HEK293 (cell line): ENCODE measurements around the gene MMP19.

Experiments used
- CTCF ChIA-PET: fragments of 350-600 bp; formaldehyde crosslinking; extraction: SDS; loops from one replicate; lab custom pipeline; 2021; ENCODE audit warnings: antibody characterized with exemption; lab: Yijun Ruan, JAX
- POLR2A ChIA-PET: fragments of 300-600 bp; formaldehyde crosslinking; extraction: SDS; loops from one replicate; lab custom pipeline; 2020; ENCODE audit warnings: antibody characterized with exemption, inconsistent platforms; lab: Yijun Ruan, JAX
- H3K27ac ChIP-seq: fragments of 200-500 bp; sonication (Bioruptor generic); 2 replicates; pipeline ENCODE4 v1.5.1; 2014; ENCODE audit warnings: low read depth, low read length, control low read depth, inconsistent platforms; ENCODE audit errors: extremely low read depth
- H3K36me3 ChIP-seq, 2 experiments: fragments of 200-500 bp in 1 of 2; sonication (Bioruptor generic) in 1 of 2; 1 replicate in 1 of 2; 2 replicates in 1 of 2; pipeline ENCODE4 v1.5.1; 2014 to 2017; ENCODE audit warnings: inconsistent platforms in 2 of 2, low read length in 2 of 2; ENCODE audit not compliant: control insufficient read depth in 2 of 2, insufficient read depth in 1 of 2
- H3K4me1 ChIP-seq: fragments of 200-500 bp; sonication (Bioruptor generic); 2 replicates; pipeline ENCODE4 v1.5.1; 2014; ENCODE audit warnings: mild to moderate bottlenecking, low read length, inconsistent platforms; ENCODE audit not compliant: control insufficient read depth, insufficient read depth
- H3K4me3 ChIP-seq: 2 replicates; pipeline ENCODE4 v1.5.1; 2011; ENCODE audit warnings: low read depth, mild to moderate bottlenecking, control low read depth, low read length, moderate library complexity
- H3K9me3 ChIP-seq: fragments of 200-500 bp; sonication (Bioruptor generic); 2 replicates; pipeline ENCODE4 v1.5.1; 2014; ENCODE audit warnings: low read depth, low read length, inconsistent platforms; ENCODE audit not compliant: control insufficient read depth, insufficient read depth
- EGR2 ChIP-seq: fragments of 450-650 bp; formaldehyde crosslinking; IDR thresholded peaks from 2 replicates; pipeline ENCODE4 v1.5.1; 2016; ENCODE audit warnings: low read depth, missing biosample characterization, missing genetic modification characterization
- GLIS1 ChIP-seq: fragments of 450-650 bp; formaldehyde crosslinking; IDR thresholded peaks from 2 replicates; pipeline ENCODE4 v1.5.1; 2016; ENCODE audit warnings: missing biosample characterization, missing genetic modification characterization
- HOXC10 ChIP-seq: sonication (generic); formaldehyde crosslinking; IDR thresholded peaks from 2 replicates; pipeline ENCODE4 v1.8.1; 2023; ENCODE audit warnings: mild to moderate bottlenecking, missing genetic modification reagents
- SETDB1 ChIP-seq: IDR thresholded peaks from one replicate; pipeline ENCODE4 v1.6.1; 2017; ENCODE audit warnings: mild to moderate bottlenecking, low read length, moderate library complexity, mixed read lengths; ENCODE audit not compliant: insufficient read length
- SP7 ChIP-seq: fragments of 450-650 bp; formaldehyde crosslinking; IDR thresholded peaks from 2 replicates; pipeline ENCODE4 v1.5.1; 2016; ENCODE audit warnings: missing biosample characterization, missing genetic modification characterization
- ZBTB17 ChIP-seq: fragments of 450-650 bp; formaldehyde crosslinking; IDR thresholded peaks from 2 replicates; pipeline ENCODE4 v1.5.1; 2016; ENCODE audit warnings: missing biosample characterization, missing genetic modification characterization
- ZNF169 ChIP-seq: fragments of 450-650 bp; formaldehyde crosslinking; IDR thresholded peaks from 2 replicates; pipeline ENCODE4 v1.5.1; 2016; ENCODE audit warnings: missing biosample characterization, missing genetic modification characterization
- ZNF24 ChIP-seq: fragments of 450-650 bp; formaldehyde crosslinking; IDR thresholded peaks from 2 replicates; pipeline ENCODE4 v1.5.1; 2016; ENCODE audit warnings: missing biosample characterization, missing genetic modification characterization
- ZNF266 ChIP-seq: fragments of 450-650 bp; formaldehyde crosslinking; IDR thresholded peaks from 2 replicates; pipeline ENCODE4 v1.5.1; 2016; ENCODE audit warnings: missing biosample characterization, missing genetic modification characterization, low read depth
- ZNF302 ChIP-seq: fragments of 450-650 bp; formaldehyde crosslinking; IDR thresholded peaks from 2 replicates; pipeline ENCODE4 v1.5.1; 2016; ENCODE audit warnings: missing biosample characterization, missing genetic modification characterization, low read depth
- ZNF366 ChIP-seq: fragments of 450-650 bp; formaldehyde crosslinking; conservative IDR thresholded peaks from 2 replicates; pipeline ENCODE4 v1.5.1; 2016; ENCODE audit warnings: missing biosample characterization, missing genetic modification characterization
- ZNF585B ChIP-seq: fragments of 450-650 bp; formaldehyde crosslinking; IDR thresholded peaks from 2 replicates; pipeline ENCODE4 v1.5.1; 2016; ENCODE audit warnings: missing biosample characterization, missing genetic modification characterization
- ZNF600 ChIP-seq: fragments of 450-650 bp; formaldehyde crosslinking; IDR thresholded peaks from 2 replicates; pipeline ENCODE4 v1.5.1; 2016; ENCODE audit warnings: missing biosample characterization, missing genetic modification characterization
- ZNF629 ChIP-seq: fragments of 450-650 bp; formaldehyde crosslinking; IDR thresholded peaks from 2 replicates; pipeline ENCODE4 v1.5.1; 2017; ENCODE audit warnings: missing biosample characterization, missing genetic modification characterization
- ZNF660 ChIP-seq: fragments of 450-650 bp; IDR thresholded peaks from 2 replicates; pipeline ENCODE4 v1.5.1; 2018; ENCODE audit warnings: missing biosample characterization, mild to moderate bottlenecking, missing genetic modification characterization
- ZSCAN23 ChIP-seq: fragments of 450-650 bp; formaldehyde crosslinking; IDR thresholded peaks from 2 replicates; pipeline ENCODE4 v1.5.1; 2016; ENCODE audit warnings: missing biosample characterization, missing genetic modification characterization
- TF ChIP-seq, protein P1 (sequence below): fragments of 450-650 bp; formaldehyde crosslinking; IDR thresholded peaks from 2 replicates; pipeline ENCODE4 v1.5.1; 2016; ENCODE audit warnings: missing biosample characterization, missing genetic modification characterization
- TF ChIP-seq, protein P2 (sequence below): fragments of 450-650 bp; formaldehyde crosslinking; IDR thresholded peaks from 2 replicates; pipeline ENCODE4 v1.5.1; 2016; ENCODE audit warnings: missing biosample characterization, missing genetic modification characterization
- TF ChIP-seq, protein P3 (sequence below): fragments of 450-650 bp; formaldehyde crosslinking; IDR thresholded peaks from 2 replicates; pipeline ENCODE4 v1.5.1; 2017; ENCODE audit warnings: missing biosample characterization, missing genetic modification characterization
- TF ChIP-seq, protein P4 (sequence below): fragments of 450-650 bp; formaldehyde crosslinking; IDR thresholded peaks from 2 replicates; pipeline ENCODE4 v1.5.1; 2016; ENCODE audit warnings: missing biosample characterization, missing genetic modification characterization, borderline replicate concordance

The MMP19 gene

DNA sequence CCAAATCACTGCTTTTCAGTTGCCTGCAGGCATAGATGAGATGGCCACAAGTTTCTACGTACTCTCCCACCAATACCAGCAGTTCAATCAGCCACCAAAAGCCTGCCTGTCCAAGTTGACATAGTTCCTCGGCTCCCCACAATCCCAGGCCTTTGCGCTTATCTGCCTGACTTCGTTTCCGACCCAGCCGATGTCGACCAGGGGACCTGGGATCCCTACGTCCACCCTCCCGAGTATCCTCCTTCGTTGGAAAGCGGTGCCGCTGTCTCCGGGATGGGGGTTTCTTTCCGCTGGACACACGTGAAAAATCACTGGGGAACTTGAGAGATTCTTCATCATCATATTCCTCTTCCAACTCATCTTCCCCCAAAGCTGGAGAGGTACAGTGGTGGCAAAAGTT is 14.9 kb downstream of the MMP19 start (continued):
- no peak for TF ChIP-seq ZNF24 (tag by site-specific recombination)

DNA sequence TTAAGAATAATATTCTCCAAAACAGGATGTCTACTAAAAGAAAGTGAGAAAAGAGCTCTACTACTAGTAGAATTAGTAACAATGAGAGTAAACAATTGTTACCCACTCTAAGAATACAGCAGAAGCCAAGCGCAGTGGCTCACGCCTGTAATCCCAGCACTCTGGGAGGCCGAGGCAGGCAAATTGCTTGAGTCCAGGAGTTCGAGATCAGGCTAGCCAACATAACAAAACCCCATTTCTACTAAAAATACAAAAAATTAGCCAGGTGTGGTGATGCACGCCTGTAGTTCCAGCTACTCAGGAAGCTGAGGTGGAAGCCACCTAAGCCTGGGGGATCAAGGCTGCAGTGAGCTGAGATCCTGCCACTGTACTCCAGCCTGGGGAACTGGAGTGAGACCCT is 18.0 kb downstream of the MMP19 start:
- CTCF ChIA-PET = interaction anchor here (0.5 to 2.7 kb wide), 3 partner anchors 78 to 119 kb away, joined by 3 to 13 read pairs (median 4); no protein-coding TSS in a partner anchor
- H3K4me3 ChIP-seq = no peak overlapping the region
- TF ChIP-seq ZSCAN23 (tag by site-specific recombination) (no peak), ZNF302 (tag by site-specific recombination) (no peak), GLIS1 (tag by site-specific recombination) (peak; percentile 28; the same call in 1 of the 2 replicates), ZNF600 (no peak), ZNF585B (no peak), ZBTB17 (tag by site-specific recombination) (peak; percentile 12; the same call in 1 of the 2 replicates), SETDB1 (no peak)
- TF ChIP-seq, all 188 proteins: peak for 2
- POLR2A ChIA-PET = interaction anchor here (0.7 to 1.0 kb wide), 2 partner anchors 13 to 1524 kb away, joined by 3 read pairs; no protein-coding TSS in a partner anchor
- H3K27ac ChIP-seq = no peak overlapping the region
- peaks cover 31 to 64% of the 10 kb centered on the region in 2 experiments for H3K36me3 ChIP-seq
- H3K4me1 ChIP-seq = peaks cover 9% of the 10 kb centered on the region; the same call in 1 of the 2 replicates
- H3K9me3 ChIP-seq = no peaks in the 10 kb centered on the region

DNA sequence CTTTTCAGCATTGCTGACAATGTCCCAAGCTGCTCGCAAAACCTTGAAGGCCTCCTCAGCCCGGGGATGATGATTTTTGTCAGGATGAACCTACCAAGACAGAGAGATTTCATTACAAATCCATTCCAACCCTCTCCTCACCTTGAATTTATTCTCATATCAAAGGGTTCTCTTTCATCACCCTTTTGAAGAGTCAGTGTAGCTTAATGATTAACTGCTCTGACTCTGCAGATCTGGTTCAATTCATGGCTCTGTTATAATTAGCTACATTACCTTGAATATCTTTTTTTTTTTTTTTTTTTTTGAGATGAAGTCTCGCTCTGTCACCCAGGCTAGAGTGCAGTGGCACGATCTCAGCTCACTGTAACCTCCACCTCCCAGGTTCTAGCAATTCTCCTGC is 19.3 kb downstream of the MMP19 start:
- H3K4me3 ChIP-seq = no peak overlapping the region
- no peaks in the 10 kb centered on the region for H3K9me3 ChIP-seq
- peaks cover 31 to 73% of the 10 kb centered on the region in 2 experiments for H3K36me3 ChIP-seq
- ChIA-PET POLR2A (interaction anchor here (0.6 to 1.0 kb wide), 4 partner anchors 71 to 1773 kb away, joined by 3 to 8 read pairs (median 4); partner anchors contain the start of gene RAB5B), CTCF (interaction anchor here (1.2 to 2.7 kb wide), 2 partner anchors 85 to 142 kb away, joined by 3 to 13 read pairs; a partner anchor contains a TSS)
- H3K27ac ChIP-seq = no peak overlapping the region
- no peak for TF ChIP-seq ZNF660 (tag by site-specific recombination)
- TF ChIP-seq, protein P1, sequence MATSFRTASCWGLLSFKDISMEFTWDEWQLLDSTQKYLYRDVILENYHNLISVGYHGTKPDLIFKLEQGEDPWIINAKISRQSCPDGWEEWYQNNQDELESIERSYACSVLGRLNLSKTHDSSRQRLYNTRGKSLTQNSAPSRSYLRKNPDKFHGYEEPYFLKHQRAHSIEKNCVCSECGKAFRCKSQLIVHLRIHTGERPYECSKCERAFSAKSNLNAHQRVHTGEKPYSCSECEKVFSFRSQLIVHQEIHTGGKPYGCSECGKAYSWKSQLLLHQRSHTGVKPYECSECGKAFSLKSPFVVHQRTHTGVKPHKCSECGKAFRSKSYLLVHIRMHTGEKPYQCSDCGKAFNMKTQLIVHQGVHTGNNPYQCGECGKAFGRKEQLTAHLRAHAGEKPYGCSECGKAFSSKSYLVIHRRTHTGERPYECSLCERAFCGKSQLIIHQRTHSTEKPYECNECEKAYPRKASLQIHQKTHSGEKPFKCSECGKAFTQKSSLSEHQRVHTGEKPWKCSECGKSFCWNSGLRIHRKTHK = no peak
- no peak for TF ChIP-seq ZNF629 (tag by site-specific recombination)
- TF ChIP-seq ZNF266 (tag by site-specific recombination) = no peak
- TF ChIP-seq HOXC10 (CRISPR knock-in tag) = no peak
- TF ChIP-seq, protein P2, sequence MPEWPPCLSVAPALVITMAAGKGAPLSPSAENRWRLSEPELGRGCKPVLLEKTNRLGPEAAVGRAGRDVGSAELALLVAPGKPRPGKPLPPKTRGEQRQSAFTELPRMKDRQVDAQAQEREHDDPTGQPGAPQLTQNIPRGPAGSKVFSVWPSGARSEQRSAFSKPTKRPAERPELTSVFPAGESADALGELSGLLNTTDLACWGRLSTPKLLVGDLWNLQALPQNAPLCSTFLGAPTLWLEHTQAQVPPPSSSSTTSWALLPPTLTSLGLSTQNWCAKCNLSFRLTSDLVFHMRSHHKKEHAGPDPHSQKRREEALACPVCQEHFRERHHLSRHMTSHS (tag by site-specific recombination) = no peak
- H3K4me1 ChIP-seq = peaks cover 14% of the 10 kb centered on the region

DNA sequence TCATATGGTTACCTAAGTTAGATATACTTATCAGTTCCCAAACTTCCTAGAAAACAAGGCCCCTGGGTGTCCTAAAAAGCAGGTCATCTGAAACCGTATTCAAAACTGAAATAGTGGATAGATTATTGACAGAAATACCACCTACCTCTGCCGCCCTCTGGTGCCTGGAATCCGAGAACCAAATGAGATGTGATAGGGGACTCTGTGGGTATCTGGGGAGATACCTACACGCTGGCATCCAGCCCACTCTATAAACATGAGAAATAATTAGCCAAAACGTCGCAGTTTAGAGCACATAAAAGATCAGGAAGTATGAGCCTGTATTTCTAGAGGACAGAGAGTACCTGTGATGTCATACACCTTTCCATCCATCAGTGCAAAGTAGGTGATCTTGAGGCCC is 20.5 kb downstream of the MMP19 start:
- Histone ChIP-seq H3K4me1 (peaks cover 6% of the 10 kb centered on the region; the same call in 1 of the 2 replicates), H3K4me3 (no peak overlapping the region), H3K9me3 (no peaks in the 10 kb centered on the region), H3K36me3 (peaks cover 31 to 61% of the 10 kb centered on the region in 2 experiments), H3K27ac (no peak overlapping the region)
- ChIA-PET POLR2A (no interaction called here), CTCF (interaction anchor here (0.6 to 7.0 kb wide), 5 partner anchors 13 to 118 kb away, joined by 3 to 67 read pairs (median 4); no protein-coding TSS in a partner anchor)
- TF ChIP-seq, protein P3, sequence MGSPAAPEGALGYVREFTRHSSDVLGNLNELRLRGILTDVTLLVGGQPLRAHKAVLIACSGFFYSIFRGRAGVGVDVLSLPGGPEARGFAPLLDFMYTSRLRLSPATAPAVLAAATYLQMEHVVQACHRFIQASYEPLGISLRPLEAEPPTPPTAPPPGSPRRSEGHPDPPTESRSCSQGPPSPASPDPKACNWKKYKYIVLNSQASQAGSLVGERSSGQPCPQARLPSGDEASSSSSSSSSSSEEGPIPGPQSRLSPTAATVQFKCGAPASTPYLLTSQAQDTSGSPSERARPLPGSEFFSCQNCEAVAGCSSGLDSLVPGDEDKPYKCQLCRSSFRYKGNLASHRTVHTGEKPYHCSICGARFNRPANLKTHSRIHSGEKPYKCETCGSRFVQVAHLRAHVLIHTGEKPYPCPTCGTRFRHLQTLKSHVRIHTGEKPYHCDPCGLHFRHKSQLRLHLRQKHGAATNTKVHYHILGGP (tag by site-specific recombination) = peak; percentile 79
- TF ChIP-seq ZNF169 (tag by site-specific recombination) (no peak), ZNF629 (tag by site-specific recombination) (peak; percentile 60; the same call in 1 of the 2 replicates), SP7 (no peak), ZNF366 (tag by site-specific recombination) (no peak), EGR2 (0 out of 2 replicates have a peak, but pooled peaks have one; percentile 16)
- TF ChIP-seq, protein P4, sequence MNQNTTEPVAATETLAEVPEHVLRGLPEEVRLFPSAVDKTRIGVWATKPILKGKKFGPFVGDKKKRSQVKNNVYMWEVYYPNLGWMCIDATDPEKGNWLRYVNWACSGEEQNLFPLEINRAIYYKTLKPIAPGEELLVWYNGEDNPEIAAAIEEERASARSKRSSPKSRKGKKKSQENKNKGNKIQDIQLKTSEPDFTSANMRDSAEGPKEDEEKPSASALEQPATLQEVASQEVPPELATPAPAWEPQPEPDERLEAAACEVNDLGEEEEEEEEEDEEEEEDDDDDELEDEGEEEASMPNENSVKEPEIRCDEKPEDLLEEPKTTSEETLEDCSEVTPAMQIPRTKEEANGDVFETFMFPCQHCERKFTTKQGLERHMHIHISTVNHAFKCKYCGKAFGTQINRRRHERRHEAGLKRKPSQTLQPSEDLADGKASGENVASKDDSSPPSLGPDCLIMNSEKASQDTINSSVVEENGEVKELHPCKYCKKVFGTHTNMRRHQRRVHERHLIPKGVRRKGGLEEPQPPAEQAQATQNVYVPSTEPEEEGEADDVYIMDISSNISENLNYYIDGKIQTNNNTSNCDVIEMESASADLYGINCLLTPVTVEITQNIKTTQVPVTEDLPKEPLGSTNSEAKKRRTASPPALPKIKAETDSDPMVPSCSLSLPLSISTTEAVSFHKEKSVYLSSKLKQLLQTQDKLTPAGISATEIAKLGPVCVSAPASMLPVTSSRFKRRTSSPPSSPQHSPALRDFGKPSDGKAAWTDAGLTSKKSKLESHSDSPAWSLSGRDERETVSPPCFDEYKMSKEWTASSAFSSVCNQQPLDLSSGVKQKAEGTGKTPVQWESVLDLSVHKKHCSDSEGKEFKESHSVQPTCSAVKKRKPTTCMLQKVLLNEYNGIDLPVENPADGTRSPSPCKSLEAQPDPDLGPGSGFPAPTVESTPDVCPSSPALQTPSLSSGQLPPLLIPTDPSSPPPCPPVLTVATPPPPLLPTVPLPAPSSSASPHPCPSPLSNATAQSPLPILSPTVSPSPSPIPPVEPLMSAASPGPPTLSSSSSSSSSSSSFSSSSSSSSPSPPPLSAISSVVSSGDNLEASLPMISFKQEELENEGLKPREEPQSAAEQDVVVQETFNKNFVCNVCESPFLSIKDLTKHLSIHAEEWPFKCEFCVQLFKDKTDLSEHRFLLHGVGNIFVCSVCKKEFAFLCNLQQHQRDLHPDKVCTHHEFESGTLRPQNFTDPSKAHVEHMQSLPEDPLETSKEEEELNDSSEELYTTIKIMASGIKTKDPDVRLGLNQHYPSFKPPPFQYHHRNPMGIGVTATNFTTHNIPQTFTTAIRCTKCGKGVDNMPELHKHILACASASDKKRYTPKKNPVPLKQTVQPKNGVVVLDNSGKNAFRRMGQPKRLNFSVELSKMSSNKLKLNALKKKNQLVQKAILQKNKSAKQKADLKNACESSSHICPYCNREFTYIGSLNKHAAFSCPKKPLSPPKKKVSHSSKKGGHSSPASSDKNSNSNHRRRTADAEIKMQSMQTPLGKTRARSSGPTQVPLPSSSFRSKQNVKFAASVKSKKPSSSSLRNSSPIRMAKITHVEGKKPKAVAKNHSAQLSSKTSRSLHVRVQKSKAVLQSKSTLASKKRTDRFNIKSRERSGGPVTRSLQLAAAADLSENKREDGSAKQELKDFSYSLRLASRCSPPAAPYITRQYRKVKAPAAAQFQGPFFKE = no peak
